ENCODE measurements around the gene FYTTD1. TPM values are rescaled to one million over a fixed set of nuclear protein-coding genes. Genes with fewer than 3 reads are reported as not detected.

Gene FYTTD1
- polyA plus RNA-seq, 3 donors from 2014 or later, result 103 to 144 (median 141) TPM

GRCh38 chr3:197789309-197789708 lies 39.6 kb downstream of the FYTTD1 start:
- no peak for DNase-seq
- peak overlapping the region in 2 of 5 donors; percentile 19 to 29 for H3K4me3 Mint-ChIP-seq
- H3K27me3 Mint-ChIP-seq (ENCODE audit: low read depth in 3 of 3), result peaks cover 10 to 21% (median 11%) of the 10 kb centered on the region in 3 donors
- H3K9me3 Mint-ChIP-seq, result no peaks in the 10 kb centered on the region
- H3K36me3 Mint-ChIP-seq, result peaks cover 0 to 3% (median 0%) of the 10 kb centered on the region in 3 donors
- peak overlapping the region in 4 of 6 donors; percentile 43 to 99 (median 78) for H3K27ac Mint-ChIP-seq
- peaks cover 32 to 36% of the 10 kb centered on the region in 2 donors for H3K4me1 Mint-ChIP-seq

GRCh38 chr3:197790033-197790432 lies 40.4 kb downstream of the FYTTD1 start:
- Mint-ChIP-seq H3K4me1 (peaks cover 38 to 43% of the 10 kb centered on the region in 2 donors), H3K4me3 (peak overlapping the region; percentile 86 to 98 (median 94)), H3K27me3 (ENCODE audit: low read depth in 3 of 3) (peaks cover 10 to 21% (median 11%) of the 10 kb centered on the region in 3 donors), H3K9me3 (no peaks in the 10 kb centered on the region), H3K27ac (peak overlapping the region; percentile 92 to 99 (median 97)), H3K36me3 (peaks cover 0 to 3% (median 0%) of the 10 kb centered on the region in 3 donors)
- DNase-seq, result no peak

- peak; percentile 87 to 89 (median 89) for DNase-seq
- peaks cover 0 to 3% (median 0%) of the 10 kb centered on the region in 3 donors for H3K36me3 Mint-ChIP-seq
- peaks cover 10 to 21% (median 11%) of the 10 kb centered on the region in 3 donors for H3K27me3 Mint-ChIP-seq (ENCODE audit: low read depth in 3 of 3)
- peaks cover 47 to 56% of the 10 kb centered on the region in 2 donors for H3K4me1 Mint-ChIP-seq
- no peaks in the 10 kb centered on the region for H3K9me3 Mint-ChIP-seq
- peak within 1 kb of the TSS; percentile 97 to 100 (median 98) for H3K27ac Mint-ChIP-seq
- H3K4me3 Mint-ChIP-seq, result peak within 1 kb of the TSS; percentile 93 to 98 (median 96)
Measured at GRCh38 chr3:197791113-197791891, 41.6 kb downstream of the FYTTD1 start, which contains the start of gene LRCH3. Gene LRCH3 (plus strand): TSS chr3:197791254. CDS start chr3:197791279, 25 bp downstream.

- H3K4me1 Mint-ChIP-seq, result peaks cover 53 to 61% of the 10 kb centered on the region in 2 donors
- no peaks in the 10 kb centered on the region for H3K9me3 Mint-ChIP-seq
- H3K27ac Mint-ChIP-seq, result peak overlapping the region; percentile 97 to 100 (median 98)
- DNase-seq, result peak; percentile 31 to 46 (median 42)
- H3K27me3 Mint-ChIP-seq (ENCODE audit: low read depth in 3 of 3), result peaks cover 10 to 21% (median 11%) of the 10 kb centered on the region in 3 donors
- peaks cover 0 to 3% (median 0%) of the 10 kb centered on the region in 3 donors for H3K36me3 Mint-ChIP-seq
- peak overlapping the region; percentile 93 to 98 (median 96) for H3K4me3 Mint-ChIP-seq
Measured at GRCh38 chr3:197791892-197792647, 42.4 kb downstream of the FYTTD1 start.

GRCh38 chr3:197793247-197793646 lies 43.6 kb downstream of the FYTTD1 start:
- Mint-ChIP-seq H3K36me3 (no peaks in the 10 kb centered on the region), H3K4me1 (peaks cover 60 to 70% of the 10 kb centered on the region in 2 donors), H3K4me3 (peak overlapping the region; percentile 63 to 86 (median 76)), H3K27ac (peak overlapping the region; percentile 80 to 98 (median 88)), H3K27me3 (ENCODE audit: low read depth in 3 of 3) (peaks cover 10 to 21% (median 11%) of the 10 kb centered on the region in 3 donors), H3K9me3 (no peaks in the 10 kb centered on the region)
- DNase-seq, result peak; percentile 30 to 45 (median 32)

- H3K27me3 Mint-ChIP-seq (ENCODE audit: low read depth in 3 of 3), result peaks cover 10 to 21% (median 11%) of the 10 kb centered on the region in 3 donors
- H3K9me3 Mint-ChIP-seq, result no peaks in the 10 kb centered on the region
- no peaks in the 10 kb centered on the region for H3K36me3 Mint-ChIP-seq
- H3K4me3 Mint-ChIP-seq, result peak overlapping the region in 1 of 5 donors; percentile 42
- peak overlapping the region; percentile 24 to 92 (median 66) for H3K27ac Mint-ChIP-seq
- H3K4me1 Mint-ChIP-seq, result peaks cover 65 to 78% of the 10 kb centered on the region in 2 donors
- no peak for DNase-seq
Measured at GRCh38 chr3:197794115-197794514, 44.4 kb downstream of the FYTTD1 start.

GRCh38 chr3:197795200-197795599 lies 45.5 kb downstream of the FYTTD1 start:
- H3K4me1 Mint-ChIP-seq, result peaks cover 64 to 81% of the 10 kb centered on the region in 2 donors
- peak overlapping the region in 2 of 6 donors; percentile 1 to 12 for H3K27ac Mint-ChIP-seq
- no peaks in the 10 kb centered on the region for H3K9me3 Mint-ChIP-seq
- DNase-seq, result no peak
- no peak overlapping the region for H3K4me3 Mint-ChIP-seq
- peaks cover 10 to 19% (median 11%) of the 10 kb centered on the region in 3 donors for H3K27me3 Mint-ChIP-seq (ENCODE audit: low read depth in 3 of 3)
- no peaks in the 10 kb centered on the region for H3K36me3 Mint-ChIP-seq

GRCh38 chr3:197796087-197796486 lies 46.4 kb downstream of the FYTTD1 start:
- DNase-seq, result no peak
- H3K27ac Mint-ChIP-seq, result peak overlapping the region in 1 of 6 donors; percentile 1
- H3K4me1 Mint-ChIP-seq, result peaks cover 67 to 83% of the 10 kb centered on the region in 2 donors
- H3K36me3 Mint-ChIP-seq, result no peaks in the 10 kb centered on the region
- peak overlapping the region in 1 of 5 donors; percentile 6 for H3K4me3 Mint-ChIP-seq
- no peaks in the 10 kb centered on the region for H3K9me3 Mint-ChIP-seq
- H3K27me3 Mint-ChIP-seq (ENCODE audit: low read depth in 3 of 3), result peaks cover 5 to 10% (median 7%) of the 10 kb centered on the region in 3 donors

- Mint-ChIP-seq H3K36me3 (no peaks in the 10 kb centered on the region), H3K4me3 (no peak overlapping the region), H3K27ac (peak overlapping the region in 2 of 6 donors; percentile 37 to 62), H3K27me3 (ENCODE audit: low read depth in 3 of 3) (no peaks in the 10 kb centered on the region), H3K9me3 (no peaks in the 10 kb centered on the region), H3K4me1 (peaks cover 70 to 84% of the 10 kb centered on the region in 2 donors)
- no peak for DNase-seq
Measured at GRCh38 chr3:197798863-197799262, 49.2 kb downstream of the FYTTD1 start.

- no peaks in the 10 kb centered on the region for H3K9me3 Mint-ChIP-seq
- DNase-seq, result no peak
- H3K27ac Mint-ChIP-seq, result peak overlapping the region in 2 of 6 donors; percentile 68 to 84
- H3K4me3 Mint-ChIP-seq, result peak overlapping the region in 2 of 5 donors; percentile 20 to 25
- no peaks in the 10 kb centered on the region for H3K36me3 Mint-ChIP-seq
- no peaks in the 10 kb centered on the region for H3K27me3 Mint-ChIP-seq (ENCODE audit: low read depth in 3 of 3)
- peaks cover 56 to 77% of the 10 kb centered on the region in 2 donors for H3K4me1 Mint-ChIP-seq
Measured at GRCh38 chr3:197800379-197800778, 50.7 kb downstream of the FYTTD1 start.

- Mint-ChIP-seq H3K4me1 (peaks cover 46 to 73% of the 10 kb centered on the region in 2 donors), H3K27me3 (ENCODE audit: low read depth in 3 of 3) (no peaks in the 10 kb centered on the region), H3K27ac (peak overlapping the region; percentile 19 to 88 (median 83)), H3K36me3 (no peaks in the 10 kb centered on the region), H3K9me3 (peaks cover 0 to 2% (median 0%) of the 10 kb centered on the region in 6 donors), H3K4me3 (peak overlapping the region; percentile 23 to 68 (median 62))
- peak; percentile 38 to 49 (median 47) for DNase-seq
Measured at GRCh38 chr3:197801891-197802778, 52.5 kb downstream of the FYTTD1 start.

- DNase-seq, result no peak
- Mint-ChIP-seq H3K4me3 (peak overlapping the region in 1 of 5 donors; percentile 27), H3K9me3 (peaks cover 0 to 2% (median 0%) of the 10 kb centered on the region in 6 donors)
Measured at GRCh38 chr3:197802779-197803459, 53.2 kb downstream of the FYTTD1 start.

More at GRCh38 chr3:197802779-197803459, 53.2 kb downstream of the FYTTD1 start:
- Mint-ChIP-seq H3K27me3 (ENCODE audit: low read depth in 3 of 3) (no peaks in the 10 kb centered on the region), H3K4me1 (peaks cover 46 to 76% of the 10 kb centered on the region in 2 donors), H3K27ac (peak overlapping the region; percentile 19 to 88 (median 71)), H3K36me3 (peaks cover 0 to 3% (median 3%) of the 10 kb centered on the region in 3 donors)
